ENCODE measurements around the gene E2F3.

The E2F3 gene

DNA sequence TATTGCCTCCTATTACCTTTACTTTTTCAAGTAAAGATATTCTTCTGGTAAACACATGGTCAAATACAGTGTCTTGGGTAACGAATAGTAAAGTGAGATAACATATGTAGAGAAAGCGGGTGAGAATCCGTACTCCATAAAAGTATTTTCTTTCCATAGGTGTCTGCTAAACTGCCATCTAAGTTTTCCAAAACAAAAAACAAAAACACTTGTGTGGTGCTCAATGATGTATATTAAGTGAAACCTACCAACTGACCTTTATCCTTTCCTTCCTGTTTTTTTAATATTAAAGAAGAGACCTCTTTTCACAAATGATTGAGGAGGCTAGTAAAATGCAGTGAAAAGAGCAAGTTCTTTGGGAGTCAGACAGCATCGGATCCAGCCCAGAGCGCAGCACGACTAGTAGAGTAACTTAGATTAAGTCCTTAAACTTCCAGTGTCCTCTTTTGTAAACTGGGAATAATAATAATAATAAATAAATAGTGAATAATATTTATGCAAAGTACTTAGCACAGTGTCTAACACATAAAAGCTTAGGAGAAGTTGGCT lies 132.1 kb downstream of the E2F3 start:
- DNase-seq (ENCODE audit: low read depth) = no peak

GRCh38 chr6:20534295-20535262 lies 132.9 kb downstream of the E2F3 start, which contains the start of gene CDKAL1:
TSS of gene CDKAL1 (plus strand) at chr6:20534457. CDS start at chr6:20546351, 11,894 bp downstream.
- peak; percentile 76 for DNase-seq (ENCODE audit: low read depth)

GRCh38 chr6:20538131-20538662 lies 136.5 kb downstream of the E2F3 start:
- no peak for DNase-seq (ENCODE audit: low read depth)

GRCh38 chr6:20538907-20539306 lies 137.2 kb downstream of the E2F3 start:
- no peak for DNase-seq (ENCODE audit: low read depth)

- DNase-seq (ENCODE audit: low read depth) = no peak
Observed at GRCh38 chr6:20539387-20539786, 137.7 kb downstream of the E2F3 start.

DNA sequence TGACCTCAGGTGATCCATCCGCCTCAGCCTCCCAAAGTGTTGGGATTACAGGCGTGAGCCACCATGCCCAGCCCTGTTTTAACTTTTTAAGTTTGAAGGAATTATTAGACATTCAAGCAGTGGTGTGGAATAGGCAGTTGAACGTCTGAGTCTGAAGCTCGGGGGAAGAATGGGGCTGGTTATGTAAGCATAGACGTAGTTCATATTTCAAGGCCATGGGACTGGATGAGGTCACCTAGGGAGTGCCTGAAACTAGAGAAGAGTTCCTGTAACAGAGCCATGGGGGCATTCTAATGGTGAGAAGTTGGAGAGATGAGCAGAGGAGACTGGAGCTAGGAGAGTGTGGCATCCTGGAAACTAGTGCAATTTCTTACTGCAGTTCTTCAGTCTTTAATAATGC lies 139.0 kb downstream of the E2F3 start:
- no peak for DNase-seq (ENCODE audit: low read depth)

DNA sequence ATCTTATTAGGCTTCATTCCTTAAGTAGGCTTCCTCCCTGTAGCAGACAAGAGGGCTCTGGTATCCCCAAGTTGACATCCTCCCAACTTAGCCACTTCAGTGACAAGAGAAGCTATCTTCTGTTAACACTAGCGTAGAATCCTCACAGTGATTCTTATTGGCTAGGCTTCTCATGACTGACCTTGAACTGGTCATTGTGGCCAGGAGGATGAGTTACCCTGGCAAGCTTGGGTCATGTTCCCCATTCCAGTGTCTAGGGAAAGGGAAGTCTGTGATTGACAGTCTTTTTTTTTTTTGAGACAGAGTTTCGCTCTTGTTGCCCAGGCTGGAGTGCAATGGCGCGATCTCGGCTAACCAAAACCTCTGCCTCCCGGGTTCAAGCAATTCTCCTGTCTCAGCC lies 139.7 kb downstream of the E2F3 start:
- no peak for DNase-seq (ENCODE audit: low read depth)

GRCh38 chr6:20542927-20543602 lies 141.4 kb downstream of the E2F3 start:
- DNase-seq (ENCODE audit: low read depth) = no peak

Measured in T-helper 22 cell (primary cell).